Measurements from ENCODE around the gene VASN. TPM values are rescaled to one million over a fixed set of nuclear protein-coding genes. Genes with fewer than 3 reads are reported as not detected.

The VASN gene
- total RNA-seq, 1 experiment from 2014 or later = 22.1 TPM

DNA sequence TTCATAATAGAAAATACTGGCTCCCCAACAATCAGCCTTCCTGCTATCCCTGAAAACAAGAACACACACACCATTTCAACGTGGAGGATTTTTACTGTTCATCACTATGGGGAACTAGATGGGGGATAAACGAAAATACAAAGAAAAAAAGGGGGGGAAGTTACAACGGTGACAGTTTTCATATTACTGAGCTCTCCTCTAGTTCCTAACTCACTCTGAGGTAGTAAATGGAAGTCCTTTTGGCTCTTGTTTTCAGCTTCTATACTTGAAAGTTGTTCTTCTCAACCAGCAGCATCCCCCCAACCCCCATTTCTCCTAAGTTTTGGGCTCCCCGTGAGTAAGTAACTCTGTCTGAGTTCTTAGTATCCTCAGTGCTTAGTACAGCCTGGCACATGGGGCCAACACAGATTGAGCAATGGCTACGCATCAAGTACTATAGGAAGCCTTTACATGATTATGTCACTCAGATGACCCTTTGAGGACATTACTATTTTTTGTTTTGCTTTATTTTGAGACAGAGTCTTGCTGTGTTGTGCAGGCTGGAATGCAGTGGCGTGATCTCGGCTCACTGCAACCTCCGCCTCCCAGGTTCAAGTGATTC lies 49.0 kb downstream of the VASN start:
- DNase-seq (ENCODE audit: low read depth) = no peak

DNA sequence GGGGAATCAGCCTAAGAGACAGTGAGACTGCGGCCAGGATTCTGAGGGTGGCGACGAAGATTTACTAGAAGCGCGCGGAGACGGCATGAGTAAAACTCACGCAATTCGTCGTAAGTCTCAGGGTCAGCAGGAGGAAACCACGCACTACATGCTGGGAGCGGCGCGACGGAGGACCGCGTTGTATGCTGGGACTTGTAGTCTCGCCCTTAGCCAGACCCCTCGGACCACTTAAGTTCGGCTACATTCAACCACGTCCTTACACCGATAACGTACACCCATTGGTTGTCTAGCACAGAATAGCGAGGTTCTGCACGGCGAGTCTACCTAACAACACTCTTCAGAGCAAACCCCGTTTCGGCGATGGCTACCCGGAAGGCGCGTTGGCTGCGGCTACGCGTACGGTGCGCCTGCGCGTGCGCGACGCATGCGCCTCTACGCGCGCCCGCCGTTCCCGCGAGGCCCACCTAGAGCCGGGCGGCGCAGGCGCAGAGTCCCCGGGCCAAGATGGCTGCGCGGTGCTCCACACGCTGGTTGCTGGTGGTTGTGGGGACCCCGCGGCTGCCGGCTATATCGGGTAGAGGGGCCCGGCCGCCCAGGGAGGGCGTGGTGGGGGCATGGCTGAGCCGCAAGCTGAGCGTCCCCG lies 53.9 kb downstream of the VASN start, which contains the start of gene DNAJA3:
Gene DNAJA3, plus strand, starts transcription at position 491 of the 643 bp plus-strand sequence. Its CDS starts 14 bp downstream, at position 505.
- peak; percentile 95 for DNase-seq (ENCODE audit: low read depth)

DNA sequence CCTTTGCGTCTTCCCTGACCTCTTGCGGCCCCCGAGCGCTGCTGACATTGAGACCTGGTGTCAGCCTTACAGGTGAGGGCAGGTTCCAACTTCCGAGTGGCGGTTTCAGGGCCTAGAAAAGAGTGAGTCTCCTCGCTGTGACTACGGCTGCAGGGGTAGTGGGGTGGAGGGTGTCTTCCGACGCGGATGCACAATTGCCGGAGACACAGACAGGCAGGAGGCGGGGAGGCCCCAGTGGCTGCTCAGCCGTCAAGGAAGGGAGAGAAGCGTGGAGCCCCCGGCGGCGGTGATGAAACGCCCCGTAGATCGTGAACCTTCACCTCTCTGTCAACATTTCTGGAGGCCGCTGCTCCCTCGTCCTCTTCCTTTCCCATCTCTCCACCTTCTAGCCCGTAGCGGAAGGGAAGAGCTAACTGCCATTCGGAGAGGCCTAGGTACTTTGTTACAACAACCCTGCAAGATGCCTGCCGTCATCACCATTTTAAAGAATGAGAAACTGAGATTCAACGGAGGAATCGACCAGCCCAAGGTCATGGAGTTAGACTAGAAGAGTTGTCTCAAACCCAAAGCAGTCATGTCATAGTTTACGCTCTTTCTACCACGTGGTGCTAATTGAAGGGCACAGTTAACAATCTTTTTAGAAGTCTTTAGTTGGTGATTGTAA lies 54.5 kb downstream of the VASN start:
- DNase-seq (ENCODE audit: low read depth) = peak; percentile 20

DNA sequence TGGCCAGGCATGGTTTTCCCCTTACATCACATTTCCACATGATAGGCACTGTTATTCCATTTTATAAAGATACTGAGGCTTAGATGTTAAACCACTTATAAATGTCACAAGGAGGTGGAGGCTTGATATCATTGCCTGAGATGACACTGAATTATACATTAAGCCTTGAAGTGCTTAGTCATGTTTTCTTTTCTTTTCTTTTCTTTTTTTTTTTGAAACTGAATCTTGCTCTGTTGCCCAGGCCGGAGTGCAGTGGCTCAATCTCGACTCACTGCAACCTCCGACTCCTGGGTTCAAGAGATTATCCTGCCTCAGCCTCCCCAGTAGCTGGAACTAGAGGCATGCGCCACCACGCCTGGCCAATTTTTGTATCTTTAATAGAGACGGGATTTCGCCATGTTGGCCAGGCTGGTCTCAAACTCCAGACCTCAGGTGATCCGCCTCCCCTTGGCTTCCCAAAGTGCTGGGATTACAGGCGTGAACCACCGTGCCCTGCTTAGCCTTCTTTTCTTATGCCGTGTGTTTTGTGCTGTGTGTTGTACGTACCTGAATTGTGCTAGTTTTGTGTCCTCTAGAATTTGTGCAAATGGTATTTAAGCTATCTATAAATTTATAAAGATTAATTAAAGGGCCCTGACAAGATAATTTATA lies 55.2 kb downstream of the VASN start:
- no peak for DNase-seq (ENCODE audit: low read depth)

DNA sequence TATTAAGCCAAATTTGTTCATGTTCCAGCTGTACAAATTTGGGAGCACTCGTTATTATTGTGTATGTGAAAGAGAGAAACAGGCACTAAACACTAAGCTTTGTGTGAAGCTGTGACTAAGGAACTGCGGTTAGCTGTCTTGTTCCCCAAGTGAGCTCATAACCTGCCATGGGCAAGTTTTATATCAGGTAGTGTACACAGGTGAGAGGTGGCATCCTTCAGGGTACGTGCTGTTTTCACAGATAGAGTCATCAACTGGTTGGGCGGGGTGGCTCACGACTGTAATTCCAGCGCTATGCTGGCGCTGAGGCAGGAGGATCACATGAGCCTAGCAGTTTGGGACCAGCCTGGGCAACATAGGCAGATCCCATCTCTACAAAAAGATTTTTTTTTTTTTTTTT lies 56.9 kb downstream of the VASN start:
- no peak for DNase-seq (ENCODE audit: low read depth)

DNA sequence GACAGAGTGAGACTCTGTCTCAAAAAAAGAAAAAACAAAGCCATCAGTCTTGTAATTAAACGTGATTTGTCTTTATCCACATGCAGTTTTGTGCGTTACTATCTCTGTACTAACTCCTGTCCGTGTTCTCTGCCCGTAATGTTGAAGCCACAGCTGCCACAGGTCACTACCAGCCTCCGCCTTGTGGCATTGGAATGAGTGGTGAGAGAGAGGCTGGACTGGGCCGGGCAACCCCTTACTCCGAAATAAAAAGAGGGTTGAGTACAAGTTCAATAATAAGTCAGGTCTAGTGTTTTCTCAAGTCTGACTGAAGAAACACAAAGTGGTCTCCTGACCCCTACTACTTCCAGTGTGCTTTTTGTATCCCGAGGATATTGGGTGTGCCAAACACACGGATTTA lies 59.4 kb downstream of the VASN start:
- no peak for DNase-seq (ENCODE audit: low read depth)

Other genes with a start within 250 kb of the VASN start
- not detected in 2 replicates for gene SRL, start 129.8 kb upstream of the VASN start, total RNA-seq (2014; rRNA removed; shearing (Covaris generic))
- gene TFAP4, start 98.8 kb upstream of the VASN start, total RNA-seq (2014; rRNA removed; shearing (Covaris generic)) = 13.4 and 14.1 TPM in 2 replicates
- 0.36 and 0.46 TPM in 2 replicates for gene GLIS2, start 55.8 kb upstream of the VASN start, total RNA-seq (2014; rRNA removed; shearing (Covaris generic))
- 34.1 and 71.8 TPM in 2 replicates for gene PAM16, start 20.5 kb upstream of the VASN start, total RNA-seq (2014; rRNA removed; shearing (Covaris generic))
- gene CORO7, start 44.7 kb downstream of the VASN start, total RNA-seq (2014; rRNA removed; shearing (Covaris generic)) = 7.0 and 11.3 TPM in 2 replicates
- 54.8 and 73.9 TPM in 2 replicates for gene DNAJA3, start 54.0 kb downstream of the VASN start, total RNA-seq (2014; rRNA removed; shearing (Covaris generic))
- 26.5 and 53.5 TPM in 2 replicates for gene NMRAL1, start 102.8 kb downstream of the VASN start, total RNA-seq (2014; rRNA removed; shearing (Covaris generic))
- 38.6 and 41.3 TPM in 2 replicates for gene HMOX2, start 104.5 kb downstream of the VASN start, total RNA-seq (2014; rRNA removed; shearing (Covaris generic))
- 9.7 and 11.9 TPM in 2 replicates for gene CDIP1, start 166.9 kb downstream of the VASN start, total RNA-seq (2014; rRNA removed; shearing (Covaris generic))
- gene C16orf96, start 184.5 kb downstream of the VASN start, total RNA-seq (2014; rRNA removed; shearing (Covaris generic)) = not detected in 2 replicates
- 10.2 and 16.3 TPM in 2 replicates for gene UBALD1, start 243.0 kb downstream of the VASN start, total RNA-seq (2014; rRNA removed; shearing (Covaris generic))